Suprapubic skin (tissue), 4 donors: ENCODE measurements around the gene BCL7B.

ENCODE experiments used
- CTCF ChIP-seq, 2 donors: fragments of 200-600 bp in 1 of 2; fragments of 450-650 bp in 1 of 2; sonication (generic) in 1 of 2; IDR thresholded peaks; one replicate each; pipeline ENCODE4 v1.5.1; 2016 to 2019; ENCODE audit warnings: antibody characterized with exemption in 2 of 2, mild to moderate bottlenecking in 1 of 2, moderate library complexity in 1 of 2
- EP300 ChIP-seq: sonication (generic); formaldehyde crosslinking; IDR thresholded peaks from one replicate; pipeline ENCODE4 v1.6.1; 2017; ENCODE audit warnings: antibody characterized with exemption
- POLR2A ChIP-seq, 2 donors: fragments of 450-650 bp; IDR thresholded peaks; one replicate each; pipeline ENCODE4 v1.6.1; 2017; ENCODE audit warnings: antibody characterized with exemption in 2 of 2, mild to moderate bottlenecking in 2 of 2, moderate library complexity in 2 of 2
- POLR2AphosphoS5 ChIP-seq, 3 donors: sonication (generic); formaldehyde crosslinking; IDR thresholded peaks; one replicate each; pipeline ENCODE4 v1.6.1; 2017; ENCODE audit warnings: antibody characterized with exemption in 3 of 3

- no peak for TF ChIP-seq CTCF (IDR thresholded peaks at IDR 0.05)
- TF ChIP-seq POLR2A (IDR thresholded peaks at IDR 0.05): peak in 1 of 2 donors; percentile 5
- TF ChIP-seq POLR2AphosphoS5 (IDR thresholded peaks at IDR 0.05): peak in 2 of 3 donors; percentile 16 to 49
- no peak for TF ChIP-seq EP300
These were observed 35.2 kb downstream of the BCL7B start, which contains the start of gene BAZ1B for GRCh38 chr7:73522105-73522872.
